Activated T-helper 1 cell treated with anti-CD3 and anti-CD28 coated beads, Interleukin-12 subunit alpha, Interleukin-12 subunit beta, Interleukin-2, Interleukin-4 antibody, amounts not matched to agents 30 ng/mL and 10 ng/mL and 1 ng/mL, durations not matched to agents 14 hours and 24 hours and 36 hours (primary cell): ENCODE data around the gene SERINC3. TPM values are rescaled to one million over a fixed set of nuclear protein-coding genes. Genes with fewer than 3 reads are reported as not detected.

Experiments
- DNase-seq: peaks from one replicate; pipeline ENCODE4 v3.0.0; 2021; ENCODE audit warnings: low spot score
- H3K27ac Mint-ChIP-seq: one replicate; pipeline ENCODE4 v1.8.0; 2021; ENCODE audit warnings: mild to moderate bottlenecking, mixed read lengths
- H3K27me3 Mint-ChIP-seq: one replicate; pipeline ENCODE4 v1.8.0; 2022; ENCODE audit warnings: mild to moderate bottlenecking, moderate library complexity, mixed read lengths; ENCODE audit not compliant: insufficient read depth
- H3K36me3 Mint-ChIP-seq: one replicate; pipeline ENCODE4 v1.8.0; 2021; ENCODE audit warnings: low read depth, mixed read lengths
- H3K4me1 Mint-ChIP-seq: one replicate; pipeline ENCODE4 v1.8.0; 2021; ENCODE audit warnings: low read depth, mixed read lengths
- H3K4me3 Mint-ChIP-seq: one replicate; pipeline ENCODE4 v1.8.0; 2021; ENCODE audit warnings: mild to moderate bottlenecking, moderate library complexity, mixed read lengths
- H3K9me3 Mint-ChIP-seq: one replicate; pipeline ENCODE4 v1.8.0; 2021; ENCODE audit warnings: mixed read lengths
- intact Hi-C: fragments of 100-400 bp; cut with micrococcal nuclease; formaldehyde crosslinking; loops from one replicate; pipeline ENCODE4 v1.15.1; 2024
- total RNA-seq: library from RNA; stranded (reverse); gene quantifications from 2 replicates; pipeline ENCODE4 v1.2.3, GENCODE V29; 2022

SERINC3 gene
- total RNA-seq, 1 donor from 2014 or later: 51.3 TPM

GRCh38 chr20:44450281-44450889, 71.5 kb downstream of the SERINC3 start:
- Mint-ChIP-seq H3K4me1 (no peaks in the 10 kb centered on the region), H3K4me3 (no peak overlapping the region), H3K9me3 (no peaks in the 10 kb centered on the region), H3K27me3 (peaks cover 2% of the 10 kb centered on the region), H3K36me3 (no peaks in the 10 kb centered on the region), H3K27ac (no peak overlapping the region)
- DNase-seq: no peak
- intact Hi-C loops: no loop called here

- H3K9me3 Mint-ChIP-seq: no peaks in the 10 kb centered on the region
- no peaks in the 10 kb centered on the region for H3K36me3 Mint-ChIP-seq
- intact Hi-C loops: no loop called here
- H3K27ac Mint-ChIP-seq: no peak overlapping the region
- no peak for DNase-seq
- H3K27me3 Mint-ChIP-seq: peaks cover 2% of the 10 kb centered on the region
- H3K4me3 Mint-ChIP-seq: no peak overlapping the region
- H3K4me1 Mint-ChIP-seq: no peaks in the 10 kb centered on the region
These were observed 72.0 kb downstream of the SERINC3 start for GRCh38 chr20:44449864-44450263.

DNA sequence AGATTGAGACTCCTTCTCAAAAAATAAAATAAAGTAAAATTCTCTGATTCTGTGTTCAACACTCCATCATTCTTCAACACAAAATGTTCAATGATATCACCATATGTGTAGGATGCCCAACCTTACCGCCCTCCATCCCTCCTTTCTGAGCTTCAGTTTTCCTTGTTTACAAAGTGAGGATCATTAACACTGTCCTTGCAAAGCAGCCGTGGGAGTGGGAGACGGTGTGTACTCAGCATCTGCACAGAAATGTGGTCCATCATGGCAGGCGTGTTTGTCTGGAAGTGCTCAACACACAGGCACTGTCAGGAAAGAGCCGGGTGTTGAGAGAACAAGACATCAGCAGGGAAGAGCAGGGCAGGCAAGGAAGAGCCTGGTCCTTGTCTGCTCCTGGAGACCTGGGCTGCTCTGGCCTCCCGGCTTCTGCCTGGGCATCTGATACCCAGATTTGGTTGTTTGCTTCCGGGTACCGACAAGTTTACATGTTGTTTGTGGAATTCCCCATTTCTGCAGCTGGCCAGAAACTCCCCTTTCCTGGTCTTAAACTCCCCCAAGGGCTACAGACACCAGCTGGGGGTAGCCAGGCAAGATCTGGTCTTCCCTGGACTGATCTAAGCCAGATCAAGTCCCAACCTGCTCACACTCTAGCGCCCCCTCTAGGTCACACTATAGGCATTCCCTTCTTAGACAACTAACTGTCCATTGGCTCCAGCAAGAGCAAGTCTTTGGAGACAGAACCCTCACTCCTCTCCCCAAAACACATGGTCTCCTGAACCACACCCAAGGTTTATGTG, 72.9 kb downstream of the SERINC3 start:
- no peak overlapping the region for H3K27ac Mint-ChIP-seq
- H3K4me3 Mint-ChIP-seq: no peak overlapping the region
- no peak for DNase-seq

DNA sequence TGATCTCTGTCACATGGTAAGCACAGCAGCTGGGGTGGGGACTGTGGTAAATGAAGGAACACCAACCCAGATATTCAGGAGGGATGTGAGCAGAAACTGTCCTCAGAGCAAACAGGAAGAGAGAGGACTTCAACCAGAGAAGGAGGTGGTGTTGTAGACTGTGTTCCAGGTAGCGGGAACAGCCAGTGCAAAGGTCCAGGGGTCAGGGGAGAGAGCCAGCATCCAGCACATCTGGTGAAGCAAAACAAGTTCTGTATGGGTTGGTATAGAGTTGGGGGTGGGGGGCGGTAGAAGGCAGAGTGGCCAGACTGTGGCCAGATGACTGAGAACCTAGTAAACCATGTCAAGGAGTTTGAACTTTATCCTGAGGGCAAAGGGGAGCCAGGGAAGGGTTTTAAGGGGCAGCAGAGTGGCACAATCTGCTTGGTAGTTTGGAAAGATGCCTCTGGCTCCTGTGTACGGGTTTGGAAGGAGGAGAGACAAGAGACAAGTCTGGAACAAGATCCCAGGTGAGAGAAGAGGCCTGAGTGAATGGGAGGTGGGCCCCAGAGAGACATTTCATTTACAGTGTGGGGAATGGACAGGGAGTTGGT, 73.9 kb downstream of the SERINC3 start:
- H3K4me1 Mint-ChIP-seq: no peaks in the 10 kb centered on the region
- no peak overlapping the region for H3K4me3 Mint-ChIP-seq
- H3K27ac Mint-ChIP-seq: no peak overlapping the region
- H3K36me3 Mint-ChIP-seq: no peaks in the 10 kb centered on the region
- DNase-seq: no peak
- H3K27me3 Mint-ChIP-seq: peaks cover 2% of the 10 kb centered on the region
- no peaks in the 10 kb centered on the region for H3K9me3 Mint-ChIP-seq
- intact Hi-C loops: no loop called here

More for the DNA sequence above, 72.9 kb downstream of the SERINC3 start:
- Mint-ChIP-seq H3K27me3 (peaks cover 2% of the 10 kb centered on the region), H3K4me1 (no peaks in the 10 kb centered on the region), H3K9me3 (no peaks in the 10 kb centered on the region), H3K36me3 (no peaks in the 10 kb centered on the region)
- intact Hi-C loops: no loop called here

Other genes with a start within 250 kb of the SERINC3 start
- gene FITM2, start 210.9 kb downstream of the SERINC3 start, total RNA-seq: 2.2 TPM in 2 replicates
- not detected in 2 replicates for gene R3HDML, start 185.0 kb downstream of the SERINC3 start, total RNA-seq
- gene HNF4A, start 166.4 kb downstream of the SERINC3 start, total RNA-seq: not detected in 2 replicates
- gene TTPAL, start 46.2 kb downstream of the SERINC3 start, total RNA-seq: 22.9 and 24.7 TPM in 2 replicates
- 1.3 and 2.4 TPM in 2 replicates for gene PKIG, start 60.5 kb upstream of the SERINC3 start, total RNA-seq
- 45.1 and 45.5 TPM in 2 replicates for gene ADA, start 129.6 kb upstream of the SERINC3 start, total RNA-seq
- not detected in 2 replicates for gene CCN5, start 193.3 kb upstream of the SERINC3 start, total RNA-seq
- gene KCNK15, start 223.8 kb upstream of the SERINC3 start, total RNA-seq: 1.1 TPM in 2 replicates